Activated CD8-positive, alpha-beta memory T cell treated with anti-CD3 and anti-CD28 coated beads for 24 hours (primary cell): Measurements from ENCODE around the gene ATF4.
A peak's percentile ranks its signal among the peaks of the same experiment; 100 is the strongest.
"Not testable (repeated sequence)": the region's sequence is repeated elsewhere in the genome, so short reads cannot be mapped to it uniquely, and the experiment has no call there.

Source experiments
- DNase-seq: peaks from one replicate; pipeline ENCODE4 v3.0.0-alpha.2; 2020

Gene ATF4

GRCh38 chr22:39490135-39490798, 30.1 kb upstream of the ATF4 start:
- DNase-seq: peak; percentile 85

- no peak for DNase-seq
Observed at GRCh38 chr22:39490966-39491680, 29.2 kb upstream of the ATF4 start.

- no peak for DNase-seq
Observed at GRCh38 chr22:39491696-39492095, 28.7 kb upstream of the ATF4 start.

- no peak for DNase-seq
Observed at GRCh38 chr22:39492186-39492585, 28.2 kb upstream of the ATF4 start.

- DNase-seq: no peak
Observed at GRCh38 chr22:39493759-39494158, 26.6 kb upstream of the ATF4 start.

- no peak for DNase-seq
Observed at GRCh38 chr22:39494471-39495120, 25.8 kb upstream of the ATF4 start.

GRCh38 chr22:39496131-39496838, 24.1 kb upstream of the ATF4 start:
- DNase-seq: peak; percentile 77

- no peak for DNase-seq
Observed at GRCh38 chr22:39497429-39497828, 22.9 kb upstream of the ATF4 start.

GRCh38 chr22:39498368-39498767, 22.0 kb upstream of the ATF4 start:
- DNase-seq: no peak

- no peak for DNase-seq
Observed at GRCh38 chr22:39498802-39499201, 21.6 kb upstream of the ATF4 start.

GRCh38 chr22:39500101-39500500, 20.3 kb upstream of the ATF4 start:
- DNase-seq: no peak

- no peak for DNase-seq
Observed at GRCh38 chr22:39501644-39502108, 18.7 kb upstream of the ATF4 start.

GRCh38 chr22:39502109-39502788, 18.1 kb upstream of the ATF4 start, which contains the start of gene MIEF1:
Gene MIEF1, plus strand, starts transcription at chr22:39502290. Its CDS starts 9,005 bp downstream, at chr22:39511295.
- DNase-seq: peak; percentile 96

GRCh38 chr22:39502789-39503409, 17.5 kb upstream of the ATF4 start:
- DNase-seq: no peak

GRCh38 chr22:39503630-39504029, 16.7 kb upstream of the ATF4 start:
- no peak for DNase-seq

- no peak for DNase-seq
Observed at GRCh38 chr22:39504071-39504470, 16.3 kb upstream of the ATF4 start.

GRCh38 chr22:39507021-39507420, 13.3 kb upstream of the ATF4 start:
- DNase-seq: not testable (repeated sequence)

GRCh38 chr22:39508393-39508792, 12.0 kb upstream of the ATF4 start:
- no peak for DNase-seq

GRCh38 chr22:39510529-39511149, 9.7 kb upstream of the ATF4 start:
- no peak for DNase-seq

- no peak for DNase-seq
Observed at GRCh38 chr22:39511226-39511625, 9.1 kb upstream of the ATF4 start.

- no peak for DNase-seq
Observed at GRCh38 chr22:39512026-39512425, 8.3 kb upstream of the ATF4 start.

GRCh38 chr22:39513791-39514190, 6.6 kb upstream of the ATF4 start:
- DNase-seq: no peak
